HepG2 (cell line): ENCODE results near the gene ANKRD60. TPM values are rescaled to one million over a fixed set of nuclear protein-coding genes. Genes with fewer than 3 reads are reported as not detected.

ENCODE experiments used
- AHDC1 ChIP-seq: sonication (generic); formaldehyde crosslinking; IDR thresholded peaks from 2 replicates; pipeline ENCODE4 v1.5.1; 2020; ENCODE audit warnings: mild to moderate bottlenecking, missing genetic modification reagents, borderline replicate concordance
- CENPT ChIP-seq: sonication (generic); formaldehyde crosslinking; IDR thresholded peaks from 2 replicates; pipeline ENCODE4 v1.8.0; 2022; ENCODE audit warnings: low read depth, mild to moderate bottlenecking, moderate library complexity, missing genetic modification reagents
- ESRRA ChIP-seq: sonication (generic); formaldehyde crosslinking; IDR thresholded peaks from 2 replicates; pipeline ENCODE4 v1.5.1; 2020; ENCODE audit warnings: mild to moderate bottlenecking, low read depth, missing genetic modification reagents
- HMG20A ChIP-seq: IDR thresholded peaks from 2 replicates; pipeline ENCODE4 v1.6.1; 2016; ENCODE audit warnings: borderline replicate concordance
- HOXA5 ChIP-seq: sonication (generic); formaldehyde crosslinking; IDR thresholded peaks from 2 replicates; pipeline ENCODE4 v1.4.0; 2020; ENCODE audit warnings: missing genetic modification reagents
- IRF2 ChIP-seq: IDR thresholded peaks from 2 replicates; pipeline ENCODE4 v1.6.1; 2018; ENCODE audit warnings: missing genetic modification reagents, missing compliant biosample characterization
- KDM1A ChIP-seq: IDR thresholded peaks from 2 replicates; pipeline ENCODE4 v1.6.1; 2016; ENCODE audit warnings: missing compliant biosample characterization
- MEIS1 ChIP-seq: sonication (generic); formaldehyde crosslinking; IDR thresholded peaks from 2 replicates; pipeline ENCODE4 v1.9.0; 2021; ENCODE audit warnings: mild to moderate bottlenecking, missing genetic modification reagents, moderate library complexity, borderline replicate concordance
- NKX3-1 ChIP-seq: sonication (generic); formaldehyde crosslinking; IDR thresholded peaks from 2 replicates; pipeline ENCODE4 v1.5.0; 2020; ENCODE audit warnings: missing genetic modification reagents
- PHB2 ChIP-seq: fragments of 450-650 bp; IDR thresholded peaks from 2 replicates; pipeline ENCODE4 v1.6.1; 2018; ENCODE audit not compliant: partially characterized antibody
- PHF20 ChIP-seq: sonication (generic); formaldehyde crosslinking; IDR thresholded peaks from 2 replicates; pipeline ENCODE4 v1.5.0; 2020; ENCODE audit warnings: mild to moderate bottlenecking, missing genetic modification reagents
- POLR2AphosphoS5 ChIP-seq: IDR thresholded peaks from 2 replicates; pipeline ENCODE4 v1.6.1; 2012; ENCODE audit warnings: low read depth, low read length
- RXRA ChIP-seq: sonication (generic); formaldehyde crosslinking; IDR thresholded peaks from 2 replicates; pipeline ENCODE4 v1.5.1; 2020; ENCODE audit warnings: missing genetic modification reagents
- SP5 ChIP-seq: IDR thresholded peaks from 2 replicates; pipeline ENCODE4 v1.6.1; 2016; ENCODE audit warnings: low read depth, borderline replicate concordance
- THAP7 ChIP-seq: sonication (generic); formaldehyde crosslinking; IDR thresholded peaks from 2 replicates; pipeline ENCODE4 v1.8.1; 2023; ENCODE audit warnings: mild to moderate bottlenecking, missing genetic modification reagents
- ZFP36L1 ChIP-seq: sonication (generic); formaldehyde crosslinking; IDR thresholded peaks from 2 replicates; pipeline ENCODE4 v1.8.0; 2022; ENCODE audit warnings: mild to moderate bottlenecking, missing genetic modification reagents, moderate library complexity
- ZKSCAN1 ChIP-seq: fragments of 150-350 bp; IDR thresholded peaks from 2 replicates; pipeline ENCODE4 v1.6.1; 2014; ENCODE audit warnings: low read length
- ZMYM2 ChIP-seq: sonication (generic); formaldehyde crosslinking; IDR thresholded peaks from 2 replicates; pipeline ENCODE4 v1.8.0; 2022; ENCODE audit warnings: mild to moderate bottlenecking, missing genetic modification reagents
- ZNF335 ChIP-seq: sonication (generic); formaldehyde crosslinking; IDR thresholded peaks from 2 replicates; pipeline ENCODE4 v1.4.0; 2020; ENCODE audit warnings: missing genetic modification reagents
- ZNF446 ChIP-seq: sonication (generic); formaldehyde crosslinking; IDR thresholded peaks from 2 replicates; pipeline ENCODE4 v1.5.0; 2020; ENCODE audit warnings: mild to moderate bottlenecking, missing genetic modification reagents
- ZNF451 ChIP-seq: sonication (generic); formaldehyde crosslinking; IDR thresholded peaks from 2 replicates; pipeline ENCODE4 v1.5.0; 2020; ENCODE audit warnings: mild to moderate bottlenecking, missing genetic modification reagents
- ZNF619 ChIP-seq: sonication (generic); formaldehyde crosslinking; IDR thresholded peaks from 2 replicates; pipeline ENCODE4 v1.4.0; 2020; ENCODE audit warnings: mild to moderate bottlenecking, missing genetic modification reagents
- ZNF740 ChIP-seq: sonication (generic); formaldehyde crosslinking; IDR thresholded peaks from 2 replicates; pipeline ENCODE4 v1.4.0; 2020; ENCODE audit warnings: missing genetic modification reagents
- ZNF768 ChIP-seq: sonication (generic); formaldehyde crosslinking; IDR thresholded peaks from 2 replicates; pipeline ENCODE4 v1.4.0; 2020; ENCODE audit warnings: missing genetic modification reagents
- polyA plus RNA-seq, 8 experiments: library from polyadenylated mRNA; depleted of rRNA in 3 of 8; stranded (reverse) in 7 of 8; unstranded in 1 of 8; fragments of >200 nt; fragmentation: Illumina TruSeq in 4 of 8; extraction: Trizol in 4 of 8; gene quantifications; 2 replicates each; pipeline versions ENCODE4 v1.2.1 to v1.2.3, GENCODE V29; 2011 to 2016; ENCODE audit warnings: low read depth in 4 of 8, missing spikeins in 1 of 8, mixed read lengths in 1 of 8; ENCODE audit not compliant: insufficient read depth in 1 of 8
- total RNA-seq, 5 experiments: library from RNA; depleted of rRNA; stranded (reverse); fragments of >200 nt; fragmentation: Illumina TruSeq; extraction: Trizol; gene quantifications; 2 replicates each; pipeline ENCODE4 v1.2.3, GENCODE V29; 2016; ENCODE audit warnings: low read depth in 1 of 5
- TF ChIP-seq, protein P1 (sequence below): sonication (generic); formaldehyde crosslinking; IDR thresholded peaks from 2 replicates; pipeline ENCODE4 v1.8.1; 2023; ENCODE audit warnings: mild to moderate bottlenecking, missing genetic modification reagents, borderline replicate concordance

Gene ANKRD60
- total and polyA plus RNA-seq, 2 of the 13 experiments (the other 11 are each of a cell fraction or from before 2014, with no cell fraction given), result not detected

- TF ChIP-seq CENPT (CRISPR knock-in tag), result no peak
- TF ChIP-seq IRF2 (CRISPR knock-in tag), result peak; percentile 48; the same call in 1 of the 2 replicates
- TF ChIP-seq POLR2AphosphoS5, result no peak
- TF ChIP-seq ZNF740 (CRISPR knock-in tag), result no peak
- no peak for TF ChIP-seq PHB2
- TF ChIP-seq ESRRA (CRISPR knock-in tag), result no peak
- TF ChIP-seq ZMYM2 (CRISPR knock-in tag), result 0 out of 2 replicates have a peak, but pooled peaks have one; percentile 22
- 0 out of 2 replicates have a peak, but pooled peaks have one; percentile 20 for TF ChIP-seq RXRA (CRISPR knock-in tag)
- TF ChIP-seq, protein P1, sequence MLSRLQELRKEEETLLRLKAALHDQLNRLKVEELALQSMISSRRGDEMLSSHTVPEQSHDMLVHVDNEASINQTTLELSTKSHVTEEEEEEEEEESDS, result no peak
- 0 out of 2 replicates have a peak, but pooled peaks have one; percentile 69 for TF ChIP-seq HOXA5 (CRISPR knock-in tag)
- no peak for TF ChIP-seq THAP7
- TF ChIP-seq AHDC1, result peak; percentile 51; the same call in 1 of the 2 replicates
- peak; percentile 42; the same call in 1 of the 2 replicates for TF ChIP-seq NKX3-1 (CRISPR knock-in tag)
- no peak for TF ChIP-seq HMG20A (CRISPR knock-in tag)
- peak; percentile 58; the same call in 1 of the 2 replicates for TF ChIP-seq ZNF768 (CRISPR knock-in tag)
- TF ChIP-seq ZNF451, result no peak
- 0 out of 2 replicates have a peak, but pooled peaks have one; percentile 35 for TF ChIP-seq KDM1A (CRISPR knock-in tag)
- TF ChIP-seq ZNF335 (CRISPR knock-in tag), result no peak
- TF ChIP-seq ZFP36L1 (CRISPR knock-in tag), result peak; percentile 53; the same call in 1 of the 2 replicates
- no peak for TF ChIP-seq ZNF619 (CRISPR knock-in tag)
- TF ChIP-seq MEIS1, result no peak
- TF ChIP-seq ZKSCAN1, result no peak
- no peak for TF ChIP-seq PHF20 (CRISPR knock-in tag)
- TF ChIP-seq ZNF446 (CRISPR knock-in tag), result no peak
- TF ChIP-seq SP5 (CRISPR knock-in tag), result peak; percentile 28; the same call in 1 of the 2 replicates
These were observed 8.3 kb upstream of the ANKRD60 start (continued) for GRCh38 chr20:58236612-58237317.
